Vagina (tissue), 2 donors: ENCODE results near the gene PLBD1.

ENCODE experiments used
- CTCF ChIP-seq, 3 experiments: fragments of 450-650 bp in 2 of 3; fragments of 200-600 bp in 1 of 3; sonication (generic) in 1 of 3; IDR thresholded peaks; one replicate each; pipeline ENCODE4 v1.5.1; 2017 to 2019; ENCODE audit warnings: antibody characterized with exemption in 3 of 3, mild to moderate bottlenecking in 2 of 3, moderate library complexity in 2 of 3
- POLR2A ChIP-seq, 2 donors: fragments of 450-650 bp; IDR thresholded peaks; one replicate each; pipeline ENCODE4 v1.6.1; 2017; ENCODE audit warnings: antibody characterized with exemption in 2 of 2, mild to moderate bottlenecking in 2 of 2, moderate library complexity in 2 of 2
- POLR2AphosphoS5 ChIP-seq, 2 donors: sonication (generic); formaldehyde crosslinking; IDR thresholded peaks; one replicate each; pipeline ENCODE4 v1.9.0; 2017; ENCODE audit warnings: antibody characterized with exemption in 2 of 2, mild to moderate bottlenecking in 2 of 2, low read depth in 1 of 2; ENCODE audit not compliant: insufficient read depth in 1 of 2

- TF ChIP-seq CTCF (IDR thresholded peaks at IDR 0.05) (no peak), POLR2A (IDR thresholded peaks at IDR 0.05) (no peak), POLR2AphosphoS5 (IDR thresholded peaks at IDR 0.05; ENCODE audit: insufficient read depth in 1 of 2, low read depth in 1 of 2) (no peak)
These were observed 72.4 kb downstream of the PLBD1 start for GRCh38 chr12:14495326-14495725.
